Stimulated activated CD4-positive, alpha-beta T cell treated with anti-CD3 and anti-CD28 coated beads, Interleukin-4, amount 100 ng/mL, for 48 hours (primary cell): ENCODE measurements around the gene PKP2.

ENCODE experiments used
- DNase-seq, 2 donors: peaks; one replicate each; pipeline ENCODE4 v3.0.0-alpha.2; 2020; ENCODE audit warnings: low read depth in 2 of 2

PKP2 gene

GRCh38 chr12:32755051-32755653 lies 141.4 kb downstream of the PKP2 start:
- DNase-seq, result peak; percentile 57 to 58

- DNase-seq, result no peak
These were observed 142.5 kb downstream of the PKP2 start for GRCh38 chr12:32754111-32754510.

- DNase-seq, result no peak
These were observed 143.0 kb downstream of the PKP2 start for GRCh38 chr12:32753605-32754004.

DNA sequence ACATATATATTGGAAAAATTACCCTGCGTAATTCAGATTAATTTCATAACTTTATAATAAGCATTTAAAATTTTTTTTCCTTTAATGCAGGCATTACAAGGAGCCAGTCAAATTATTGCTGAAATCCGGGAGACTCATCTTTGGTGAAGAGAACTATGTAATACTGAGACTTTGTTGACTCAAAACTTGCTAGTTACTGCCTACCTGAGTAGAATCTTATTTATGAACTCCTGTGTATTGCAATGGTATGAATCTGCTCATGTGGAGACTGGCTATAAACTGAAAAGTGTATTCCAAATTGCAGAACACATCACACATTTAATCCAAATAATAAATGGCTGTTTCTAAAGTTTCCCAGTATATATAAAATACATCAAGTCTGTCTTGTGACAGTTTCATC lies 153.3 kb downstream of the PKP2 start:
- DNase-seq, result no peak

- DNase-seq, result no peak
These were observed 154.4 kb downstream of the PKP2 start for GRCh38 chr12:32742133-32742532.
